Endodermal cell (in vitro differentiated cells): ENCODE data around the gene STX8. TPM values are rescaled to one million over a fixed set of nuclear protein-coding genes. Genes with fewer than 3 reads are reported as not detected.

Experiments
- DNase-seq: peaks from one replicate; pipeline ENCODE4 v3.0.0-alpha.2; 2017
- H3K27ac ChIP-seq: 2 replicates; pipeline ENCODE4 v1.5.1; 2013; ENCODE audit warnings: mild to moderate bottlenecking, low read depth, low read length, moderate library complexity
- H3K27me3 ChIP-seq: 2 replicates; pipeline ENCODE4 v1.6.1; 2013; ENCODE audit warnings: mild to moderate bottlenecking, low read length, moderate library complexity; ENCODE audit not compliant: insufficient read depth, control insufficient read depth, poor library complexity, severe bottlenecking
- H3K36me3 ChIP-seq: 2 replicates; pipeline ENCODE4 v1.7.0; 2013; ENCODE audit warnings: mild to moderate bottlenecking, low read length, moderate library complexity; ENCODE audit not compliant: control insufficient read depth, insufficient read depth
- H3K4me1 ChIP-seq: one replicate; pipeline ENCODE4 v1.7.0; 2013; ENCODE audit warnings: low read length; ENCODE audit not compliant: control insufficient read depth, insufficient read depth
- H3K4me3 ChIP-seq: 2 replicates; pipeline ENCODE4 v1.5.1; 2013; ENCODE audit warnings: mild to moderate bottlenecking, low read length, moderate library complexity
- H3K9ac ChIP-seq: 2 replicates; pipeline ENCODE4 v1.6.1; 2013; ENCODE audit warnings: mild to moderate bottlenecking, low read length, moderate library complexity; ENCODE audit not compliant: poor library complexity, severe bottlenecking; ENCODE audit errors: extremely low read depth
- H3K9me3 ChIP-seq: 2 replicates; pipeline ENCODE4 v1.6.1; 2013; ENCODE audit warnings: mild to moderate bottlenecking, low read length, moderate library complexity; ENCODE audit not compliant: control insufficient read depth
- H3K27ac Mint-ChIP-seq: 2 replicates; pipeline ENCODE4 v1.8.0; 2020; ENCODE audit warnings: mixed read lengths
- H3K27me3 Mint-ChIP-seq: 2 replicates; pipeline ENCODE4 v1.8.0; 2021; ENCODE audit warnings: mild to moderate bottlenecking, mixed read lengths; ENCODE audit not compliant: insufficient read depth
- H3K36me3 Mint-ChIP-seq: 2 replicates; pipeline ENCODE4 v1.8.0; 2020; ENCODE audit warnings: low read depth, mixed read lengths
- H3K4me1 Mint-ChIP-seq: 2 replicates; pipeline ENCODE4 v1.8.0; 2020; ENCODE audit warnings: mixed read lengths
- H3K4me3 Mint-ChIP-seq: 2 replicates; pipeline ENCODE4 v1.8.0; 2020; ENCODE audit warnings: mild to moderate bottlenecking, moderate library complexity, mixed read lengths
- H3K9me3 Mint-ChIP-seq: 2 replicates; pipeline ENCODE4 v1.8.0; 2020; ENCODE audit warnings: mild to moderate bottlenecking, mixed read lengths
- WGBS, 2 experiments: methylation state at CpG; one replicate each; pipeline versions ENCODE4 v1.1.5 to v1.1.7; 2013; ENCODE audit warnings: missing lambda C conversion rate in 2 of 2, mixed read lengths in 1 of 2; ENCODE audit not compliant: insufficient coverage in 1 of 2, insufficient read length in 1 of 2; 5-methylcytosine and 5-hydroxymethylcytosine counted together
- total RNA-seq, 2 donors: library from RNA; stranded (reverse); fragmentation: NEBNext Ultra II Directional in 1 of 2; extraction: Animal tissue kit (Norgen Biotek cat#: 25700) in 1 of 2; gene quantifications; 2 replicates in 1 of 2; 3 replicates in 1 of 2; pipeline ENCODE4 v1.2.1, GENCODE V29; 2021
- TF ChIP-seq, protein P1 (sequence below): fragments of 200-600 bp; sonication (generic); conservative IDR thresholded peaks from 2 replicates; pipeline ENCODE4 v1.5.0; 2021; ENCODE audit warnings: antibody characterized with exemption, mild to moderate bottlenecking

Gene STX8
- total RNA-seq, 2 donors from 2014 or later: 82.5 to 98.2 TPM

DNA sequence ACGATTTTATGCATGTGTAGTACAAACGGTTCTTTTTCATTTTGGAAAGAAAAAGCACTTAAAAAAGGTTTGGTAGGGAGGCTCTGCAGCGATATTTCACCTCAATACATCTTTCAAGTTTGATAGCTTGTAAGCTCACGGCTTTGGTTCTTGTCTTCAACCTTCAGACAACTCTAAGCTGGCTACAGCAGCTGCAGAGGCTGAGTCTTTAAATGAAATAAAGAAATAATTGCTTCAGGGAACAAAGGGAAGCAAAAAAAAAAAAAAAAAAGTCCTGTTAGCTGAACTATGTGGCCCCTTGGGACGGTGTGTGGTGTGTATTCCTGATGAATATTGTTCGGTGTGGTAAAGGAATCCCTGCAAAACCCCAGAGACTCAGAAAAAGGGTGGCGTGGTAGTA lies 289.2 kb downstream of the STX8 start:
- H3K27me3 ChIP-seq: no peaks in the 10 kb centered on the region
- no peaks in the 10 kb centered on the region for H3K4me1 ChIP-seq
- no peak overlapping the region for H3K27ac ChIP-seq
- TF ChIP-seq, protein P1, sequence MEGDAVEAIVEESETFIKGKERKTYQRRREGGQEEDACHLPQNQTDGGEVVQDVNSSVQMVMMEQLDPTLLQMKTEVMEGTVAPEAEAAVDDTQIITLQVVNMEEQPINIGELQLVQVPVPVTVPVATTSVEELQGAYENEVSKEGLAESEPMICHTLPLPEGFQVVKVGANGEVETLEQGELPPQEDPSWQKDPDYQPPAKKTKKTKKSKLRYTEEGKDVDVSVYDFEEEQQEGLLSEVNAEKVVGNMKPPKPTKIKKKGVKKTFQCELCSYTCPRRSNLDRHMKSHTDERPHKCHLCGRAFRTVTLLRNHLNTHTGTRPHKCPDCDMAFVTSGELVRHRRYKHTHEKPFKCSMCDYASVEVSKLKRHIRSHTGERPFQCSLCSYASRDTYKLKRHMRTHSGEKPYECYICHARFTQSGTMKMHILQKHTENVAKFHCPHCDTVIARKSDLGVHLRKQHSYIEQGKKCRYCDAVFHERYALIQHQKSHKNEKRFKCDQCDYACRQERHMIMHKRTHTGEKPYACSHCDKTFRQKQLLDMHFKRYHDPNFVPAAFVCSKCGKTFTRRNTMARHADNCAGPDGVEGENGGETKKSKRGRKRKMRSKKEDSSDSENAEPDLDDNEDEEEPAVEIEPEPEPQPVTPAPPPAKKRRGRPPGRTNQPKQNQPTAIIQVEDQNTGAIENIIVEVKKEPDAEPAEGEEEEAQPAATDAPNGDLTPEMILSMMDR: no peak
- H3K4me1 Mint-ChIP-seq: peaks cover 28% of the 10 kb centered on the region
- no peak for DNase-seq
- no peaks in the 10 kb centered on the region for H3K36me3 ChIP-seq
- H3K27me3 Mint-ChIP-seq: no peaks in the 10 kb centered on the region
- H3K4me3 Mint-ChIP-seq: no peak overlapping the region
- H3K9me3 Mint-ChIP-seq: peaks cover 10% of the 10 kb centered on the region
- no peaks in the 10 kb centered on the region for H3K36me3 Mint-ChIP-seq
- WGBS, 2 experiments: 89 to 97% methylated on average over 3 to 7 of the region's 7 CpGs
- H3K9ac ChIP-seq: no peak overlapping the region
- no peak overlapping the region for H3K4me3 ChIP-seq
- peak overlapping the region; percentile 50 for H3K27ac Mint-ChIP-seq
- H3K9me3 ChIP-seq: no peaks in the 10 kb centered on the region

DNA sequence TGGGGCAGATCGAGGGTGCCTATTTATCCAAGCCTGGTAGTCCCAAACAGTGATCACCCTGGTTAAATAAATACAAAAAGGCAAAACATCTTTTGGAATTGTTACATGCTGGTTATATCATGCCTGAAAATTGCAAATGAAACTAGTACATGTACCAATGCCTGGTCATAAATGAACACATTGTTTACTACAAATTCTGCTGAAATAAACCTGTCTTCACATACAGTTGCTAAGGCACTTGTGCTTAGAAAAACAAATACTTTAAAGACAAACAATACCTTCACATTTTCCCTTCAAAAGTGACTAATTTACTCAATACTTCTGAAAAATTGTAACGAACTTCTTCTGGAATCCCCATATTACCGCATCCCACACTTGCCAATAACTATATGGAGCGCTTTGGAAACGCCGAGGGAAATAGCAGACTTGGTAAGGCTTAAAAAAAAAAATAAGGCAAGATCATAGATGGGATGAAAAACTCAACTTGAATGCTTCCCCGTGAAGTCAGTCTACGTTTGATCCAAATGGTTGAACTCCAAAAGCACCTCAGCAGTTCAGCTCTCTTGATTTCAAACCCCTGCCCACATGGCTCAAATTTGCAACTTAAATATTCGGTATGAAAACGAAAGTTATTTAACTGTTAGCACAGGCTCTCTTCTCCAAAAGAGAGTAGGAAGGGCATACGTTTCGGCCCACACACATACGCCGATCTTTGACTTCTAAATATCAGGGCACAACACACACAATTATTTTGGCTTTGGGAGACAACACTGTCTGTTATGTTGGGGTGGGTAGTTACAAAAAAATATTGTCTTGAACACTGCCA lies 289.8 kb downstream of the STX8 start:
- Mint-ChIP-seq H3K36me3 (no peaks in the 10 kb centered on the region), H3K4me1 (peaks cover 32% of the 10 kb centered on the region), H3K4me3 (no peak overlapping the region), H3K9me3 (peaks cover 10% of the 10 kb centered on the region), H3K27ac (peak overlapping the region; percentile 50), H3K27me3 (no peaks in the 10 kb centered on the region)
- H3K4me3 ChIP-seq: no peak overlapping the region
- no peaks in the 10 kb centered on the region for H3K36me3 ChIP-seq
- DNase-seq: peak; percentile 32
- H3K9me3 ChIP-seq: no peaks in the 10 kb centered on the region
- H3K27ac ChIP-seq: no peak overlapping the region
- no peaks in the 10 kb centered on the region for H3K4me1 ChIP-seq
- no peaks in the 10 kb centered on the region for H3K27me3 ChIP-seq
- 92 to 97% methylated on average over 12 to 14 of the region's 14 CpGs for WGBS, 2 experiments
- TF ChIP-seq, protein P1: no peak
- no peak overlapping the region for H3K9ac ChIP-seq

DNA sequence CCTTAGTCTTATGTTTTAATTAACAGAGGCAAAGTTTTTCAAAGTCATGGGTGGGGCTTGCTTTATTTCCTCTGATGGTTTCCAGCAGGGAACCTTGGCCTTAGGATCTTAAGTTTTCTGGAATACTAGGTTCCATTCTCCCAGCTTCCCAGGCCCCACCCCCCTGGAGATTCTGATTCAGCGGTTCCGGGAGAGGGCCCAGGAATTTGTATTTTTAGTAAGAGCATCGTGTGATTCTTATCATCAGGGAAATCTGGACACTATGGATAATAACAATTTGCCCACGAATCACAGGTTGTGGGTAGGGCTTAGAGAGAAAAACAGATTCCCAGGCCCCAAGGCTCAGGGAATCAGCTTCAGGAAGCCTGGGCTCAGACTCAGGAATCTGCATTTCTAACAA lies 290.7 kb downstream of the STX8 start:
- no peaks in the 10 kb centered on the region for H3K9me3 ChIP-seq
- TF ChIP-seq, protein P1: no peak
- H3K36me3 ChIP-seq: no peaks in the 10 kb centered on the region
- DNase-seq: peak; percentile 61
- Mint-ChIP-seq H3K27me3 (no peaks in the 10 kb centered on the region), H3K27ac (peak overlapping the region; percentile 46), H3K9me3 (peaks cover 10% of the 10 kb centered on the region), H3K4me3 (no peak overlapping the region), H3K4me1 (peaks cover 29% of the 10 kb centered on the region), H3K36me3 (no peaks in the 10 kb centered on the region)
- H3K4me1 ChIP-seq: no peaks in the 10 kb centered on the region
- no peaks in the 10 kb centered on the region for H3K27me3 ChIP-seq
- WGBS, 2 experiments: 76 to 87% methylated on average over 2 to 4 of the region's 4 CpGs
- H3K27ac ChIP-seq: no peak overlapping the region
- H3K4me3 ChIP-seq: no peak overlapping the region
- no peak overlapping the region for H3K9ac ChIP-seq
